ENCODE measurements around the gene CTNNB1.

GRCh38 chr3:41224120-41224806 is 25.0 kb downstream of the CTNNB1 start:
- TF ChIP-seq EZH2 (IDR thresholded peaks at IDR 0.05; ENCODE audit: low read depth, low read length, severe bottlenecking) (no peak), RAD21 (IDR thresholded peaks at IDR 0.05 in 1 of 2, conservative IDR thresholded peaks at IDR 0.05 in 1 of 2; ENCODE audit: low read depth in 2 of 2, low read length in 2 of 2) (no peak), POLR2AphosphoS5 (IDR thresholded peaks at IDR 0.05; ENCODE audit: low read depth, low read length) (no peak), POLR2A (IDR thresholded peaks at IDR 0.05; ENCODE audit: control extremely low read depth in 1 of 2, low read depth in 2 of 2, low read length in 2 of 2) (no peak)

All from H1 (cell line).